Stomach (tissue), 9 donors: ENCODE measurements around the gene ATG7. TPM values are rescaled to one million over a fixed set of nuclear protein-coding genes. Genes with fewer than 3 reads are reported as not detected.

Experiments
- DNase-seq, 2 donors: peaks; one replicate each; pipeline versions ENCODE4 v3.0.0 to v3.0.0-alpha.2; 2013 to 2019
- H3K27ac ChIP-seq, 5 donors: fragments of 200-600 bp in 4 of 5; sonication (generic) in 4 of 5; one replicate each; pipeline ENCODE4 v1.5.1; 2013 to 2019; ENCODE audit warnings: mild to moderate bottlenecking in 1 of 5, moderate library complexity in 1 of 5
- H3K27me3 ChIP-seq, 3 donors: fragments of 200-600 bp; sonication (generic); one replicate each; pipeline ENCODE4 v1.5.1; 2017 to 2019; ENCODE audit warnings: mixed run types in 1 of 3
- H3K36me3 ChIP-seq, 4 donors: fragments of 200-600 bp; sonication (generic); 1 replicate in 3 of 4; 2 replicates in 1 of 4; pipeline ENCODE4 v1.5.1; 2016 to 2019
- H3K4me1 ChIP-seq, 4 donors: fragments of 200-600 bp; sonication (generic); one replicate each; pipeline ENCODE4 v1.5.1; 2016 to 2019
- H3K4me3 ChIP-seq, 4 donors: fragments of 200-600 bp; sonication (generic) in 3 of 4; one replicate each; pipeline ENCODE4 v1.5.1; 2016 to 2019; ENCODE audit warnings: mild to moderate bottlenecking in 1 of 4
- H3K9me3 ChIP-seq, 4 donors: fragments of 200-600 bp; sonication (generic); one replicate each; pipeline ENCODE4 v1.5.1; 2016 to 2019
- CTCF ChIP-seq, 7 experiments: fragments of 450-650 bp in 4 of 7; fragments of 200-600 bp in 3 of 7; sonication (generic) in 3 of 7; IDR thresholded peaks; one replicate each; pipeline ENCODE4 v1.5.1; 2016 to 2019; ENCODE audit warnings: antibody characterized with exemption in 7 of 7, control low read depth in 2 of 7, mild to moderate bottlenecking in 1 of 7
- EP300 ChIP-seq: sonication (generic); formaldehyde crosslinking; IDR thresholded peaks from one replicate; pipeline ENCODE4 v1.6.1; 2017; ENCODE audit warnings: antibody characterized with exemption
- POLR2A ChIP-seq, 4 donors: fragments of 450-650 bp; IDR thresholded peaks; one replicate each; pipeline ENCODE4 v1.6.1; 2016; ENCODE audit warnings: antibody characterized with exemption in 4 of 4, control low read depth in 2 of 4, mild to moderate bottlenecking in 1 of 4, moderate library complexity in 1 of 4
- POLR2AphosphoS5 ChIP-seq, 3 donors: sonication (generic); formaldehyde crosslinking; IDR thresholded peaks; one replicate each; pipeline ENCODE4 v1.6.1; 2016; ENCODE audit warnings: antibody characterized with exemption in 3 of 3
- WGBS, 5 donors: extraction: QIAGEN DNeasy Blood & Tissue Kit in 3 of 5; methylation state at CpG; one replicate each; pipeline versions ENCODE4 v1.1.5 to v1.1.7; 2013 to 2018; 5-methylcytosine and 5-hydroxymethylcytosine counted together
- intact Hi-C: fragments of 100-400 bp; cut with DNase I; formaldehyde crosslinking; loops from one replicate; pipeline ENCODE4 v1.15.1; 2023; ENCODE audit warnings: low total_unique reads
- polyA plus RNA-seq, 3 donors: library from polyadenylated mRNA; stranded (reverse); fragments of 200-250 nt; gene quantifications; one replicate each; pipeline ENCODE4 v1.2.3, GENCODE V29; 2013
- total RNA-seq, 5 donors: library from RNA; depleted of rRNA; stranded (reverse); fragments of >200 nt; gene quantifications; one replicate each; pipeline versions ENCODE4 v1.1.0 to v1.2.3, GENCODE V29; 2014 to 2016
- donor health status: healthy with polysubstance abuse.
- donor health status: Bipolar disorder and iron deficiency.
- donor health status: healthy.

ATG7 gene
- total and polyA plus RNA-seq, 8 donors = 6.8 to 167 (median 15.1) TPM

GRCh38 chr3:11476735-11477144 is 204.5 kb downstream of the ATG7 start:
- H3K27ac ChIP-seq = peak overlapping the region in 3 of 5 donors; percentile 70 to 87 (median 84)
- DNase-seq = peak in 1 of 2 donors; percentile 55
- 24 to 51% (median 36%) methylated on average over 1 of the region's 1 CpG for WGBS, 5 donors

GRCh38 chr3:11477407-11477911 is 205.3 kb downstream of the ATG7 start:
- Histone ChIP-seq H3K27me3 (no peaks in the 10 kb centered on the region), H3K4me3 (no peak overlapping the region), H3K36me3 (no peaks in the 10 kb centered on the region), H3K9me3 (no peaks in the 10 kb centered on the region), H3K4me1 (peaks cover 36 to 67% (median 54%) of the 10 kb centered on the region in 4 donors), H3K27ac (peak overlapping the region; percentile 46 to 87 (median 76))
- peak in 1 of 2 donors; percentile 51 for DNase-seq
- 39 to 48% (median 42%) methylated on average over 3 of the region's 3 CpGs for WGBS, 5 donors
- intact Hi-C loops = no loop called here
- no peak for TF ChIP-seq CTCF (IDR thresholded peaks at IDR 0.05)
- peak in 2 of 3 donors; percentile 41 to 64 for TF ChIP-seq POLR2AphosphoS5 (IDR thresholded peaks at IDR 0.05)

More at GRCh38 chr3:11476735-11477144, 204.5 kb downstream of the ATG7 start:
- Histone ChIP-seq H3K36me3 (no peaks in the 10 kb centered on the region), H3K4me3 (no peak overlapping the region), H3K27me3 (no peaks in the 10 kb centered on the region), H3K9me3 (no peaks in the 10 kb centered on the region), H3K4me1 (peaks cover 29 to 60% (median 47%) of the 10 kb centered on the region in 4 donors)
- no peak for TF ChIP-seq CTCF (IDR thresholded peaks at IDR 0.05)
- no peak for TF ChIP-seq EP300
- no peak for TF ChIP-seq POLR2AphosphoS5 (IDR thresholded peaks at IDR 0.05)
- TF ChIP-seq POLR2A (IDR thresholded peaks at IDR 0.05) = no peak
- intact Hi-C loops = no loop called here

DNA sequence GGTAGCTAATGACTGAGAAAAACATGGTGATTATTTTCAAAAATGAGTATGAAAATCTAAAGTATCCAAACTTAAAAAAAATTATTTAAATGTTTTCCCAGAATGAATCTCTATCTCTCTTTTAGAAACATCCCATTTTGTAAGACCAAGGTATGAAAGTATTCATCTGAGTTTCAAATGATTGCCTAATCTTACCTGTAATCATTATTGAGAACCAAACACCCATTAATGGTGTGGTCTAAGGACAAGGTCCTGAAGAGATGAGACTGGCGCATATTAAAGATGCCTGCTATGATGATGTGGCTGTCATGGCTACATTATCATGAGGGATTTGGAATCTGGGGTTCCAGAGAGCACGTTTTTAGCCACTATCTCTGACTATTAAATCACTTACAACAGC is 206.0 kb downstream of the ATG7 start:
- 69 to 82% (median 75%) methylated on average over 2 of the region's 2 CpGs for WGBS, 5 donors
- no peaks in the 10 kb centered on the region for H3K27me3 ChIP-seq
- TF ChIP-seq EP300 (no peak), POLR2AphosphoS5 (IDR thresholded peaks at IDR 0.05) (no peak), CTCF (IDR thresholded peaks at IDR 0.05) (no peak), POLR2A (IDR thresholded peaks at IDR 0.05) (no peak)
- intact Hi-C loops = no loop called here
- no peaks in the 10 kb centered on the region for H3K9me3 ChIP-seq
- no peak for DNase-seq
- H3K36me3 ChIP-seq = no peaks in the 10 kb centered on the region
- peak overlapping the region in 4 of 5 donors; percentile 70 to 87 (median 80) for H3K27ac ChIP-seq
- peaks cover 43 to 71% (median 57%) of the 10 kb centered on the region in 4 donors for H3K4me1 ChIP-seq
- no peak overlapping the region for H3K4me3 ChIP-seq

- 81 to 97% (median 84%) methylated on average over 3 of the region's 3 CpGs for WGBS, 5 donors
- Histone ChIP-seq H3K9me3 (no peaks in the 10 kb centered on the region), H3K27ac (peak overlapping the region in 4 of 5 donors; percentile 76 to 87 (median 82)), H3K36me3 (no peaks in the 10 kb centered on the region), H3K4me3 (no peak overlapping the region), H3K4me1 (peaks cover 44 to 80% (median 57%) of the 10 kb centered on the region in 4 donors), H3K27me3 (no peaks in the 10 kb centered on the region)
- DNase-seq = no peak
- TF ChIP-seq POLR2AphosphoS5 (IDR thresholded peaks at IDR 0.05) (no peak), CTCF (IDR thresholded peaks at IDR 0.05) (no peak), POLR2A (IDR thresholded peaks at IDR 0.05) (no peak), EP300 (no peak)
- intact Hi-C loops = no loop called here
Measured at GRCh38 chr3:11479221-11479620, 207.0 kb downstream of the ATG7 start.
